Measurements from ENCODE around the gene TNIK.

TNIK gene

GRCh38 chr3:171412473-171412872, 47.7 kb downstream of the TNIK start:
- TF ChIP-seq CTCF (conservative IDR thresholded peaks at IDR 0.05; ENCODE audit: low read depth, low read length): no peak
- no peak for DNase-seq (ENCODE audit: low read depth)
- H3K4me3 ChIP-seq (ENCODE audit: low read depth, low read length): no peak overlapping the region

- TF ChIP-seq CTCF (conservative IDR thresholded peaks at IDR 0.05; ENCODE audit: low read depth, low read length): no peak
Measured at GRCh38 chr3:171412054-171412453, 48.2 kb downstream of the TNIK start.

GRCh38 chr3:171410186-171410585, 50.0 kb downstream of the TNIK start:
- TF ChIP-seq CTCF (conservative IDR thresholded peaks at IDR 0.05; ENCODE audit: low read depth, low read length): no peak

More at GRCh38 chr3:171412054-171412453, 48.2 kb downstream of the TNIK start:
- no peak overlapping the region for H3K4me3 ChIP-seq (ENCODE audit: low read depth, low read length)
- DNase-seq (ENCODE audit: low read depth): no peak

GRCh38 chr3:171407759-171408158, 52.4 kb downstream of the TNIK start:
- TF ChIP-seq CTCF (conservative IDR thresholded peaks at IDR 0.05; ENCODE audit: low read depth, low read length): no peak
- no peak overlapping the region for H3K4me3 ChIP-seq (ENCODE audit: low read depth, low read length)
- DNase-seq (ENCODE audit: low read depth): peak; percentile 78

More at GRCh38 chr3:171410186-171410585, 50.0 kb downstream of the TNIK start:
- DNase-seq (ENCODE audit: low read depth): no peak
- H3K4me3 ChIP-seq (ENCODE audit: low read depth, low read length): no peak overlapping the region

- no peak overlapping the region for H3K4me3 ChIP-seq (ENCODE audit: low read depth, low read length)
- no peak for TF ChIP-seq CTCF (conservative IDR thresholded peaks at IDR 0.05; ENCODE audit: low read depth, low read length)
- peak; percentile 62 for DNase-seq (ENCODE audit: low read depth)
Measured at GRCh38 chr3:171404376-171404967, 55.7 kb downstream of the TNIK start.

- DNase-seq (ENCODE audit: low read depth): no peak
- TF ChIP-seq CTCF (conservative IDR thresholded peaks at IDR 0.05; ENCODE audit: low read depth, low read length): no peak
- no peak overlapping the region for H3K4me3 ChIP-seq (ENCODE audit: low read depth, low read length)
Measured at GRCh38 chr3:171402281-171402680, 57.9 kb downstream of the TNIK start.

GRCh38 chr3:171401432-171401831, 58.8 kb downstream of the TNIK start:
- TF ChIP-seq CTCF (conservative IDR thresholded peaks at IDR 0.05; ENCODE audit: low read depth, low read length): no peak
- no peak for DNase-seq (ENCODE audit: low read depth)
- H3K4me3 ChIP-seq (ENCODE audit: low read depth, low read length): no peak overlapping the region

Data from choroid plexus epithelial cell (primary cell).